Measurements from ENCODE around the gene RLN2.
"Not testable (repeated sequence)": the region's sequence is repeated elsewhere in the genome, so short reads cannot be mapped to it uniquely, and the experiment has no call there.

- TF ChIP-seq CTCF (conservative IDR thresholded peaks at IDR 0.05; ENCODE audit: low read depth, low read length); EZH2 (IDR thresholded peaks at IDR 0.05; ENCODE audit: borderline replicate concordance, low read depth, low read length, poor library complexity, severe bottlenecking): not testable (repeated sequence)
Observed at GRCh38 chr9:5303840-5304795, at the start of gene RLN2.

Data from A673 (cell line).